OCI-LY7 (cell line): Measurements from ENCODE around the gene OLAH. TPM values are rescaled to one million over a fixed set of nuclear protein-coding genes. Genes with fewer than 3 reads are reported as not detected.
"Not testable (repeated sequence)": the region's sequence is repeated elsewhere in the genome, so short reads cannot be mapped to it uniquely, and the experiment has no call there.

Experiments
- Bru-seq: library from RNA; stranded (reverse); fragments of 400-500 nt; gene quantifications from one replicate; lab custom pipeline; 2021; lab: Mats Ljungman, UMichigan
- BruChase-seq, 2 experiments: library from RNA; stranded (reverse); fragments of 400-500 nt; gene quantifications; one replicate each; lab custom pipeline; 2021; lab: Mats Ljungman, UMichigan
- BruUV-seq: library from RNA; stranded (reverse); fragments of 400-500 nt; replicated peaks from 2 replicates; lab custom pipeline; 2021; lab: Mats Ljungman, UMichigan
- CTCF ChIA-PET: fragments of 300-600 bp; sonication (Branson Sonifier 250); formaldehyde crosslinking; loops from one replicate; lab custom pipeline; 2022; ENCODE audit warnings: antibody characterized with exemption; ENCODE audit not compliant: unreplicated experiment; lab: Charles Lee
- POLR2A ChIA-PET: fragments of 300-600 bp; sonication (Branson Sonifier 250); formaldehyde crosslinking; loops from one replicate; lab custom pipeline; 2022; ENCODE audit warnings: antibody characterized with exemption; lab: Charles Lee
- DNase-seq: peaks from one replicate; pipeline ENCODE4 v3.0.0-alpha.2; 2015; ENCODE audit warnings: low spot score
- H2AFZ ChIP-seq: fragments of 200-600 bp; sonication (generic), shearing (Covaris generic); 2 replicates; pipeline ENCODE4 v1.6.1; 2014; ENCODE audit warnings: mild to moderate bottlenecking, antibody characterized with exemption, low read length, moderate library complexity
- H3K27ac ChIP-seq: fragments of 200-600 bp; sonication (generic); 2 replicates; pipeline ENCODE4 v1.5.1; 2014; ENCODE audit warnings: mixed run types, low read depth, mild to moderate bottlenecking, moderate library complexity, low read length, inconsistent platforms; ENCODE audit not compliant: poor library complexity, severe bottlenecking
- H3K36me3 ChIP-seq: fragments of 200-600 bp; sonication (generic); 2 replicates; pipeline ENCODE4 v1.6.1; 2014; ENCODE audit warnings: mild to moderate bottlenecking, antibody characterized with exemption, low read length, moderate library complexity, mixed read lengths; ENCODE audit not compliant: insufficient read depth
- H3K4me1 ChIP-seq: fragments of 200-600 bp; sonication (generic); 2 replicates; pipeline ENCODE4 v1.5.1; 2014; ENCODE audit warnings: mild to moderate bottlenecking, low read length; ENCODE audit not compliant: insufficient read depth, poor library complexity, severe bottlenecking
- H3K4me2 ChIP-seq: fragments of 200-600 bp; sonication (generic); 2 replicates; pipeline ENCODE4 v1.6.1; 2014; ENCODE audit warnings: mild to moderate bottlenecking, low read length
- H3K4me3 ChIP-seq: fragments of 200-600 bp; sonication (generic); 2 replicates; pipeline ENCODE4 v1.5.1; 2014; ENCODE audit warnings: mild to moderate bottlenecking, low read depth, low read length; ENCODE audit not compliant: poor library complexity, severe bottlenecking
- H3K79me2 ChIP-seq: fragments of 200-600 bp; sonication (generic); 2 replicates; pipeline ENCODE4 v1.6.1; 2016; ENCODE audit warnings: low read depth, mild to moderate bottlenecking, low read length, moderate library complexity, mixed read lengths; ENCODE audit not compliant: insufficient read depth
- H3K9me2 ChIP-seq: fragments of 200-600 bp; sonication (generic); 2 replicates; pipeline ENCODE4 v1.6.1; 2016; ENCODE audit warnings: mild to moderate bottlenecking, low read length, mixed read lengths; ENCODE audit not compliant: insufficient read depth
- H3K9me3 ChIP-seq: fragments of 200-600 bp; sonication (generic); 2 replicates; pipeline ENCODE4 v1.6.1; 2014; ENCODE audit warnings: mild to moderate bottlenecking, mixed run types, low read length, mixed read lengths
- H4K20me1 ChIP-seq: fragments of 200-600 bp; sonication (generic); 2 replicates; pipeline ENCODE4 v1.6.1; 2014; ENCODE audit warnings: mild to moderate bottlenecking, antibody characterized with exemption, low read length, moderate library complexity, mixed read lengths; ENCODE audit not compliant: insufficient read depth
- EZH2phosphoT487 ChIP-seq: fragments of 200-600 bp; sonication (generic); IDR thresholded peaks from 2 replicates; pipeline ENCODE4 v1.6.1; 2018; ENCODE audit warnings: low read depth, borderline replicate concordance, mild to moderate bottlenecking, mixed run types, antibody characterized with exemption, low read length, moderate library complexity, mixed read lengths
- intact Hi-C: fragments of 100-400 bp; cut with micrococcal nuclease; formaldehyde crosslinking; loops from one replicate; pipeline ENCODE4 v1.10.0; 2022; ENCODE audit not compliant: unreplicated experiment
- long read RNA-seq: library from polyadenylated mRNA; stranded (forward); transcript quantifications from one replicate; pipeline ENCODE4 v2.0.0, GENCODE V29; 2022
- total RNA-seq, 2 experiments: library from RNA; depleted of rRNA in 1 of 2; stranded (reverse); fragments of >200 nt in 1 of 2; shearing (Covaris generic) in 1 of 2; gene quantifications; 2 replicates each; pipeline ENCODE4 v1.2.3, GENCODE V29; 2014 to 2022
- TF ChIP-seq, protein P1 (sequence below): fragments of 200-600 bp; sonication (generic); conservative IDR thresholded peaks from 2 replicates; pipeline ENCODE4 v1.5.1; 2014; ENCODE audit warnings: mild to moderate bottlenecking, antibody characterized with exemption, low read length, moderate library complexity, mixed read lengths

OLAH gene
- total RNA-seq (2014; rRNA removed; shearing (Covaris generic)) (not detected in 2 replicates), total RNA-seq (2022) (not detected in 2 replicates), Bru-seq, nascent RNA (not detected), BruChase-seq, experiment 1, labeled RNA remaining after a 6-hour chase (percentile 8 among the genes with signal in this experiment), BruChase-seq, experiment 2, labeled RNA remaining after a 2-hour chase (percentile 5 among the genes with signal in this experiment)
- long read RNA-seq, partial matches to known transcripts: 0 of 12 reads
- long read RNA-seq, other reads (novel, unspliced or antisense): 12 of 12 reads

DNA sequence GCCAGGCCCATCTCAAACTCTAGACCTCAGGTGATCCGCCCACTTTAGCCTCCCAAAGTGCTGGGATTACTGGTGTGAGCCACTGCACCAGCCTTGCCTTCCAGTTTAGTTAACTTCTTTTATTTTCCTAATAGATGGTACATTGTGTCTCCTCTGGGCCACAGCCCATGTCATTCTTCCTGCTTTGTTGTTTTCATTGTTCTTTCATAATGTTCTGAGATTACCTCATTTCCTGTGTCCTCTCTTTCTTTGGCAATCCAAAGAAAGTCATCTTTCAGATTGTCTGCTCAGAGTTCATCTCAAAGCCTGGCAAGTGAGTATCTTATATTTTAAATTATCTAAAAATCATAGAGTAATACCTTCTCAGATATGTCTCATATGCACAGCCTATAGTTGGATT lies at the start of gene OLAH:
Gene OLAH (plus strand): TSS at position 270 of the 400 bp plus-strand sequence. CDS start 3,346 bp downstream, outside the sequence.
- Histone ChIP-seq H3K79me2 (no peaks in the 10 kb centered on the region), H3K4me1 (no peaks in the 10 kb centered on the region), H3K4me3 (no peak within 1 kb of the TSS), H3K4me2 (no peak within 1 kb of the TSS), H4K20me1 (no peaks in the 10 kb centered on the region), H3K27ac (no peak within 1 kb of the TSS), H2AFZ (no peak within 1 kb of the TSS), H3K36me3 (no peaks in the 10 kb centered on the region), H3K9me3 (no peaks in the 10 kb centered on the region), H3K9me2 (no peaks in the 10 kb centered on the region)
- ChIA-PET POLR2A (interaction anchor here (0.7 kb wide), 1 partner anchor 612 kb away, joined by 4 read pairs; no protein-coding TSS in a partner anchor), CTCF (no interaction called here)
- intact Hi-C loops: no loop called here
- DNase-seq: no peak
- BruUV-seq: no TSS peak
- TF ChIP-seq, protein P1, sequence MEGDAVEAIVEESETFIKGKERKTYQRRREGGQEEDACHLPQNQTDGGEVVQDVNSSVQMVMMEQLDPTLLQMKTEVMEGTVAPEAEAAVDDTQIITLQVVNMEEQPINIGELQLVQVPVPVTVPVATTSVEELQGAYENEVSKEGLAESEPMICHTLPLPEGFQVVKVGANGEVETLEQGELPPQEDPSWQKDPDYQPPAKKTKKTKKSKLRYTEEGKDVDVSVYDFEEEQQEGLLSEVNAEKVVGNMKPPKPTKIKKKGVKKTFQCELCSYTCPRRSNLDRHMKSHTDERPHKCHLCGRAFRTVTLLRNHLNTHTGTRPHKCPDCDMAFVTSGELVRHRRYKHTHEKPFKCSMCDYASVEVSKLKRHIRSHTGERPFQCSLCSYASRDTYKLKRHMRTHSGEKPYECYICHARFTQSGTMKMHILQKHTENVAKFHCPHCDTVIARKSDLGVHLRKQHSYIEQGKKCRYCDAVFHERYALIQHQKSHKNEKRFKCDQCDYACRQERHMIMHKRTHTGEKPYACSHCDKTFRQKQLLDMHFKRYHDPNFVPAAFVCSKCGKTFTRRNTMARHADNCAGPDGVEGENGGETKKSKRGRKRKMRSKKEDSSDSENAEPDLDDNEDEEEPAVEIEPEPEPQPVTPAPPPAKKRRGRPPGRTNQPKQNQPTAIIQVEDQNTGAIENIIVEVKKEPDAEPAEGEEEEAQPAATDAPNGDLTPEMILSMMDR: no peak
- no peak for TF ChIP-seq EZH2phosphoT487

DNA sequence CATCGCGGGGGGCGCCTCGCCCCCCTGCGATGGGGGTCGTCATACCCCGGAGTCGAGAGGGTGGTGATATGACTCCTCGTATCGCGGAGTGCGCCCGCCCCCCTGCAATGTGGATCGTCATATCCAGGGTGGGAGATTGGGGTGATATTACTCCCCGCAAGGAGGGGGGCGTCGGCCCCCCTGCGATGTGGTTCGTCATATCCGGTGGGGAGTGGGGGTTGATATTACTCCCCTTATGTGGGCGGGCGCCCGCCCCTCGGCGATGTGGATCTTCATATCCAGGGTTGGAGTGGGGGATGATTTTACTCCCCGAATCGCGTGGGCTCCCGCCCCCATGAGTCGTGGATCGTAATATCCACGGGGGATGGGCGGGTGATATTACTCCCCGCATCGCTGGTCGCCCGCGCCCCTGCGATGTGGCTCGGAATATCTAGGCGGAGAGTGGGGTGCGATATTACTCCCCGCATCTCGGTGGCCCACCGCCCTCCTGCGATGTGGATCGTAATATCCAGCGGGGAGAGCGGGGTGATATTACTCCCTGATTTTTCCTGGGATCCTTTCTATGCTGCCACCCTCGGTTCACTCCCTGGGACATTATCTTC lies 47.7 kb upstream of the OLAH start:
- DNase-seq: no peak
- BruUV-seq: no TSS peak
- Histone ChIP-seq H3K36me3 (no peaks in the 10 kb centered on the region), H3K9me2 (no peaks in the 10 kb centered on the region), H3K4me3 (no peak overlapping the region), H3K4me2 (no peak overlapping the region), H2AFZ (no peak overlapping the region), H3K79me2 (no peaks in the 10 kb centered on the region), H4K20me1 (no peaks in the 10 kb centered on the region), H3K4me1 (no peaks in the 10 kb centered on the region), H3K27ac (no peak overlapping the region), H3K9me3 (no peaks in the 10 kb centered on the region)
- intact Hi-C loops: no loop called here
- no peak for TF ChIP-seq EZH2phosphoT487
- TF ChIP-seq, protein P1: no peak
- CTCF ChIA-PET: no interaction called here
- POLR2A ChIA-PET: no interaction called here

DNA sequence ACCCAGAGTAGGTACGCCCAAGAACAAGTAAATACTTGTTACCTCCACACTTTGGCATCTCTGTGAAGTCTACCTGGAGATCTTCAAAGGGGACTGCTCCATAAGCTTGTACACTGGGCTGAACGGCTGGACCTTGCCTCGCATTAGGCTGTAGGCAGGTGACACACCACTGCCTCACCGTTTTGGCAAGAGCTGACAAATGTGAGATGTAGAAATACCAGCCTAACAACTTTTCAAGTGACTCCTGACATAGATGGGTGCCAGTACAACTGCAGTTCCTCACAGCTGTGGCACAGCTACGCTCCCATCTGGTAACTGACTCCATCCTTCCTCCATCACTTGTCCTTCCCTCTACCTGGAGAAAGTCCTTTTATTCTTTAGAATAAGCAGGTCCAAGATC lies 30.2 kb upstream of the OLAH start:
- POLR2A ChIA-PET, H4K20me1 ChIP-seq, H3K9me3 ChIP-seq, H3K4me1 ChIP-seq, H3K4me2 ChIP-seq, H3K36me3 ChIP-seq, CTCF ChIA-PET, BruUV-seq, DNase-seq, intact Hi-C loops, H3K9me2 ChIP-seq, H3K27ac ChIP-seq, H3K79me2 ChIP-seq, H2AFZ ChIP-seq, H3K4me3 ChIP-seq: not testable (repeated sequence)
